HG03354 (cell line): ENCODE data around the gene DPYSL4.
A peak's percentile ranks its signal among the peaks of the same experiment; 100 is the strongest.
"Not testable (repeated sequence)": the region's sequence is repeated elsewhere in the genome, so short reads cannot be mapped to it uniquely, and the experiment has no call there.

ENCODE experiments used
- ATAC-seq: cut with Tn5 transposase; IDR thresholded peaks from one replicate; pipeline ENCODE4 v1.9.1; 2021; ENCODE audit warnings: mild to moderate bottlenecking; ENCODE audit not compliant: unreplicated experiment, poor library complexity, severe bottlenecking

The DPYSL4 gene

DNA sequence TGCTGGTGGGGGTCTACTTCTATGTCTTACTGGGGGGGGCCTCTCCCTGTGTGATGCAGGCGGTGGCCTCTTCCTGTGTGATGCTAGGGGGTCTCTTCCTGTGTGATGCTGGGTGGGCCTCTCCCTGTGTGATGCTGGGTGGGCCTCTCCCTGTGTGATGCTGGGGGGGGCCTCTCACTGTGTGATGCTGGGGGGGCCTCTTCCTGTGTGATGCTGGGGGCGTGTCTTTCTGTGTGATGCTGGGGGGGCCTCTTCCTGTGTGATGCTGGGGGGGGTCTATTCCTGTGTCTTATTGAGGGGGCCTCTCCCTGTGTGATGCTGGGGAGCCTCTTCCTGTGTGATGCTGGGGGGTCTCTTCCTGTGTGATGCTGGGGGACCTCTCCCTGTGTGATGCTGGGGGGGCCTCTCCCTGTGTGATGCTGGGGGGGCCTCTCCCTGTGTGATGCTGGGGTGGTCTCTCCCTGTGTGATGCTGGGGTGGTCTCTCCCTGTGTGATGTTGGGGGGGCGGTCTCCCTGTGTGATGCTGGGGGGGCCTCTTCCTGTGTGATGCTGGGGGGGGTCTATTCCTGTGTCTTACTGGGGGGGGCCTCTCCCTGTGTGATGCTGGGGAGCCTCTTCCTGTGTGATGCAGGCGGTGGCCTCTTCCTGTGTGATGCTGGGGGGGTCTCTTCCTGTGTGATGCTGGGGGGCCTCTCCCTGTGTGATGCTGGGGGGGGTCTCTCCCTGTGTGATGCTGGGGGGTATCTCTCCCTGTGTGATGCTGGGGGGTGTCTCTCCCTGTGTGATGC, 25.7 kb upstream of the DPYSL4 start:
- ATAC-seq = not testable (repeated sequence)

DNA sequence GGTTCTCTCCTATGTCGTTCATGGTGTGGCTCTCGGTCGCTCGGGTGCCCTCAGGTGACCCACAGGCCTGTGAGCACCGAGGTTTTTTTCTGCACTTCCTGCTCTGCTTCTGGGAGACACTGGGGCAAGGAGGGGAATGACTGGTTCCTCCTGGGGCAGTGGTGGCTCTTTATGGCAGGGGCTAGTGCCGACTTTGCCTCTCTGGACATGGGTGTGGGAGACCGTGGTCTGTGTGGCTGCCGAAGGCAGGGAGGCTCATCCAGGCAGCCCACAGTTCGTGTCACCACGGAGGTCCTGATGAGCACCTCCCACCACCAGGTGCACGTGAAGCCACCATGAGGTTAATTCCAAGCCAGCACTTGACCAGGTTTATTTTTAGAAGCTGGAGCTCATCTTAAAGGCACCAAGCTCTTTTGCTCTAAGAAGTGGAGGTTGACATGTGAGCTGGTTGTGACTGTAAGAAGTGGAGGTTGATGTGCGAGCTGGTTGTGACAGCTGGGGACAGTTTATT, 24.7 kb upstream of the DPYSL4 start:
- ATAC-seq = peak; percentile 41

DNA sequence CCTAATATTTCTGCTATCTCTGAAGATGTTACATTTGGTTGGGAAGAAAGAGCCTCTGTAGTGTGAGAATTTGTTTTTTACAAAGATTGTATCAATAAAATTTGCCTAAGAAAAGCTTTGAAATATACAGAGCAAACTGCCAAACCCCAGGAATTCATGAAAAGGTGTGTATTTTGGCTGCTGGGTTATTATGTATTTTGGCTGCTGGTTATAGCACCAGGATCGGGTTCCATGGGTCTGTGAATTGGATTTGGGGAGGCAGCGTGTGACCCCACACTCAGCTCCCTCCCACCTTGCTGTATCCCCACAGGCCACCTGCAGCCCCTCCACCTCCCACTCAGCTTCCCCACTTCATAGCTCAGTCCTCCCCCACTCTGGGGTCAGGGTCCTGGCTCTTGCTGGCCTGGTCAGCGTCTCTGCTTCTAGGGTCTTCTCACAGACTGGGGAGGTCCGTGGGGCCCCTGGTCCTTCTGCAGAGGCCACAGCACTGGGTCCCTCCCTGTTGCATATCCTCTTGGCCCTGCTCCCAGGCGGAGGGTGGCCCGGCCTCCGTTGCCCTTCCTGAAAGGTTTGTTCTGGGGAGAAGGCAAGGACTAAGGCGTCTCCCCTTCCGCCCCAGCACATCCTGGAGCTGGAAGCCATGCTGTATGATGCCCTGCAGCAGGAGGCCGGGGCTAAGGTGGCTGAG, 24.0 kb upstream of the DPYSL4 start:
- ATAC-seq = no peak

DNA sequence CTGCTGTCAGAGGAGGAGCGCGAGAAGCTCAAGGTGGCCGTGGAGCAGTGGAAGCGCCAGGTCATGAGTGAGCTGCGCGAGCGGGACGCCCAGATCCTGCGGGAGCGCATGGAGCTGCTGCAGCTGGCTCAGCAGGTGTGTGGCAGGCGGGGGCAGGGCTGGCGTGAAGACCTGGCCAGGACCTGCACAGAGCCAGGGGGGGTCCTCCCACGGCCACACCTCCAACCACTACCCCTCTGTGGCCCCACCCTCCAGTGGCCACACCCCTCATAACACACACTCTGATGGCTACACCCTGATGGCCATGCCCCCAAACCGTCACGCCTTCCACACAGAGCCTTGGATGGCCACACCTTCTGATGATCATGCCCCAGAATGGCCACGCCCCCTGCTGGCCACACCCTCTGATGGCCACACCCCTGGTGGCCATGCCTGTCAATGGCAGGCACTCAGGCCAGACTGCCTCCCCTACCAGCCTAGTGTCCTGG, 23.4 kb upstream of the DPYSL4 start:
- peak; percentile 85 for ATAC-seq

DNA sequence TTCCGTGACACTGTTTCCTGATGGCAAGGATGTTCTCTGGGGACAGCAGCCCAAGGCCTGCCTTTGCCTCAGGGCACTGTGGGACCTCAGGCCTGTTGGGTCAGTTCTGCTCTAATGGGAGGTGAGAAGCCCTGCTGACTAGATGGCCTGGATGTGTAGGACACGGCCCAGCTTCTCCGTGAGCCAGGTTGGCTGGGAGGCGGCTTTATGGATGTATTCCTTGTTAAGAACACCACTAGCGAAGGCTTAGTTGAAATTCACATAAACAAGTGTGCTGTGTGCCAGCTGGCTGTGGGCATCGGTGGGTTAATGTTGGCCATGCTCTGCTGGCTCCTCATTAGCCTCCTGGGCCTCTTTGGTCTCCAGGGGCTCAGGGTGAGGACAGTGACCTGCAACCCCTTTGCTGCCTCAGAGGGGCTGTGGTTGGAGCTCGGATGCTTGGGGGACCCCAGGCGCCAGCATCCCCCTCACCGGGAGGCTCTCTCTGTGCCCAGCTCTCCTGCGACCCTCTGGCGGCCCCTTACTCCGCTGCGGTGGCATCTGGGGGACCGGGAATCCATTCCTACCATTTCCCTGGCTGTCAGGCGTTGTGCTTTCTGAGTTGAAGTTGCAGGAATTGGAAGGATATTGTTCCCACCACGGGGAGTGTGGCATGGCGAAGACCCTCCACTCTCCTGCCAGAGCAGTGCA, 22.8 kb upstream of the DPYSL4 start:
- ATAC-seq = no peak

DNA sequence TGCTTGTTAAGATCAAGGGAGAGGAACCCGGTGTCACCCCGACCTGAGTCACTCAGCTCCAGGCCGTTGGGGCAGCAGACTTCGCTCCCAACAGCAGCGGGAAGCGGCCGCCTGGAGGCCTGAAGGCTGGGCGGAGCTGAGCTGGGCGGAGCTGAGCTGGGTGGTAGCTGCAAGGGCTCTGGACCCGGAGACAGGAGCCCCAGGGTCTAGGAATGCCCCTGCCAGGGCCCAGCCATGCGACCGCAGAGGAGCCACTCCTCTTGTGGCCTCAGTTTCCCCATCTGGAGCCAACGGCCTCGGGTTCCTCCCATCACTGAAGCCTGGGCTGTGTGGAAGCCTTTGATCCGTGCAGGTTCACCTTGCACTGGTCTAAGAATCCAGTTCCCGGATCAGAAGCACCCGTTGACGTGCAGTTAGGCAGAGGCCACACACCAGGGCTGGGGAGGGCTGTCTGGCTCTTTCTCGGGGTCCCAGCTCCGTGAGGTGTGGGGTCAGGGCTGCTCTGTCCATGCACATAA, 21.9 kb upstream of the DPYSL4 start:
- ATAC-seq = no peak

DNA sequence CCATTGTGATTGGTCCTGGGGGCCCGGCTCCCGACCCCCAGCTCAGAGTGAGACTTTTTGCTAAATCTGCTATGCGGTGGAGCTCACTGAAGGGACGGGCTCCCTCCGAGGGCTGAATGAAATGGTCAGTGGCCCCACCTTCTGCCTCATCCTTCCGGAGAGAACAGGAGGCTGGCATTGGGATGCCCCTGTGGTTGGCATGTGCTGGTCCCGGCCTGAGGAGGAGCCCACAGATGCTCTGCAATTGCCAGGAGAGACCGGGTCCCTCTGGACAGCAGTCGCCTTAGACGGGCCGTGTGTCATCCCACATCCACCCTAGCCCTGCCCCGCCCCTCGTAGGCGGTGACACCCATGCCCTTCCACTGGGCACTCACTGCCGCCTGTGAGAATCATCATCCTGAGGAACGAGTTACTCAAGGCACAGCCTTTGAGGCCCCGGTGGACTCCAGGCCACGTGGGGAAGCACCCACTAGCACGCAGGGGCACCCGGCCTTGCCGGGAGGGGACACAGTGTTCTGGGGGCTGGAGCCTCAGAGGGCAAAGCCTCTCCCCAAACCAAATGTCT, 21.2 kb upstream of the DPYSL4 start:
- ATAC-seq = no peak

DNA sequence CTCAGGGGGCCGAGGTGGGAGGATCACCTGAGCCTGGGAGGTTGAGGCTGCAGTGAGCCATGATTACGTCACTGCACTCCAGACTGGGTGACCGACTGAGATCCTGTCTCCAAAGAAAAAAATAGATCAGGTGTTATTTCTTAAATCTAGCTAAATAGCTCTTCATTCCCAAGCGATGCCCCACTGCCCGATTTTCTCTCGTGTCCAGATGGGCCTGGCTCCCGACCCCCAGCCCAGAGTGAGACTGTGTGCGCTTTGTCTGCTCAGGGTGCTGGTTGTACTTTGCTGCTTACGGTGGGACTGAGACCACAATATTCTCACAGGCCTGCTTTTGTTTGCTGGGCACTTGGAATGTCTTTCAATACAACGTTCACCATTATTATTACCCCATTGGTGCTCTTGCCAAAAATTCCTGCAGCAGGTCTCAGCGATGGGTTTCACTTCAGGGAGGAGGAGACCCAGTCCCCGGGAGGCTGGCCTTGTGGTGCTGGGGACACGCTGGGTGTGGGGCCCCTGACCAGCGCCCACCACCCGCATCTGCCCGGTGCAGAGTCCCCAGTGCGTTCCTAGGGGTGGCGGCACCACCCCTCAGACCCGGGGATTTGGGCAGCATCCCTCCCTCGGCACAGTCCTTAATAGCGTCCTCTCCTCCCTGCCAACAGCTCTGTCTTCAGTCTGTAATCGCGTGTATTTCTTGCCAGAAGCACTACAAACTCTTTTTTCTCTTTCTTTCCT, 20.4 kb upstream of the DPYSL4 start:
- no peak for ATAC-seq

DNA sequence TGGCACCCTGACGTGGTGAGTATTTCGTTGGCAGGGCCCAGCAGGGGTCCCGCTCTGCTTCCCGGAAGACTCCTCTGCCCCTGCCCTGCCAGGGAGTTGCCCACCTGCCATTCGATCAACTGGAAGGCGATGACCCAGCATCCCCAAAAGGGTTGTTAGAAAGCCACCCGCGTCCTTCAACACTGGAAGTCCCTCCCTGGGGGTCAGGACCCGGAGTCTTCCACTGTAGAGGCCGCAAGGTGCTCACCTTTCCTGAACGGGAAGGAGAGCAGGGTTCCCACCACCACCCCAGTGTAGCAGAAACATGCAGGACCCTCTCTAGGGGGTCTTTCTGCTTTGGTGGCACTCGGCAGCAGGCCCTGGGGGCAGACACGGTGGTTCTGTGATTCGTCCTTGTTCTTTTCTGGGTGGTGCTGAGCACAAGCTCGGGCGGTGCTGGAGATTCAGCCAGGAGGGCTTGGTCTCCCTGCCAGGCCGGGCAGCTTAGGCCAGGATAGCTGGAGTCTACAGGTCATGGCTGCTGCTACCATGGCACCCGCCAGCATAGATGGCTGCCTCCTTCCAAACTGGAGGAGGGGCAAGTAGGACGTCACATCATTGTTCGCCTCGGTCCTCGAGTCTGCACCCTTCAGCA, 19.6 kb upstream of the DPYSL4 start:
- no peak for ATAC-seq

DNA sequence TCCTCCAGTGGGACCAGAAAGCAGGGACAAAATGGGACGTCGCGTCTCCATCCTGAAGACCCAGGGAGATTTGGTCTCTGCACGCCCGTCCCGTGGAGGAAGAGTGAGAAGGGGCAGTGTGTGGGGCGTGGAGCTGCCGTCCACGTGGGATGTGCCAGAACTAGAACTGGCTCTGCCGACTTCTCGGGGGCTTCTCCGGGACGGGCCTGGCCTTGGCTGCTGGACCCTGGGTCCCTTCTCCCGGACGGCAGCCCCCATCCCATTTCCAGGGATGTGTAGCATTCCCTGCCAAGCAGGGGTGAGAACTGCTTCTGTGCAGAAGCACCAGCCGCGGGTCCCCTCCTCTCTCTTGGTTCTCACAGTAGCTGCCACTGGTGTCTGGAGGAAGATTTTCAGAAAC, 18.8 kb upstream of the DPYSL4 start:
- no peak for ATAC-seq

DNA sequence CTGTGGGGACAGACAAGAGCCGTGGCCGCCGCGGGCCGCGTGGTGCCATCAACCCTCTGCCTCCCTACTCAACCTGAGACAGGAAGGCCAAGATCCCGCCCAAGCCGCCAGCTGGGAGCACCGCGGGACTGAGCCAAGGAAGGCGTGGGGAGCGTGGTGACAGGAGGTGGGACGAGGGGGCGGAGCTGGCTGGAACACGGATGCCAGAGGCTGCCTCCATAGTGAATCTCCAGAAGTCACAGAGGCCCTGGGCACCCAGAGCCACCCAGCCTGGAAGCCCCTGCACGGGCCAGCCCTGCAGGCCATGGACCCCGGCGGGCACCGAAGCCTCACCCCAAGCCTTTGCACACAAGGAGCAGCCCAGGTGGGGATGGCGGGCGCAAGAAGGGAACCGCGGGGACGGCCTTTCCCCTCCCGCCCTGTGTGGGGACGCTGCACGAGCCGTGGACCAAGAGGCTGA, 18.1 kb upstream of the DPYSL4 start:
- no peak for ATAC-seq

DNA sequence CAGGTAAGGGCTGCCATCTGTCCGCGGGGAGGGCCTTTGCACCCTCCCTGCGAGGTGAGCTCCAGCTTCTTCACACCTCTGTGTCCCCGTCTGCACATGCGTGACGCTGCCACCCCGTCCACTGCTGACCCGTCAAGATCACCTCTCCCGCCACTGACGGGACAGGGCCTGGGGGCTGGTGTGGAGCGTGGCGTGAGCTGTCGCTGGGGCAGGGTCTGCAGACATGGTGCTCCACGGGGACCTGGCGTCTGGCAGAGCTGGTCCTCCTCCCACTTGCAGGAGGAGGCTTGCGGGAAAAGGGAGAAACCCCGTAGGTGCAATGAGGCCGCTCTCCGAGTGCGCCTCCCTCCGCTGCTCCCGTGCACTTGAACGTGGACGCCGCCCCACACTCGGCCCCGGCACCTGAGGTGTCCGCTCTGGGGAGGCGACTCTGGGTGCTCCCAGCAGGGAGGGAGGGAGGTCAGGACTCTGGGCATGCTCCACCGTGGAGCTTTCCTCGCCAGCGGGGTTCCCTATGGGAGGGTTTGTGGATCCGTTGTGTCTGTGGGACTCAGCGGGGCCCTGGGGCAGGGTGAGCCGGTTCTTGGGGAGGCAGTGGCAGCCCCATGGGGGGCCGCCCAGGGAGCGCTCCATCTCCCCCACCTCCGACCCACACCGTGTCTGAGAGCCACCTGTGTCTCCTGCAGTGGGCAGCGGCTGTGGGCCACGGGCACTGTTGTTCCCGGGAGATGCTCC, 17.6 kb upstream of the DPYSL4 start:
- no peak for ATAC-seq

DNA sequence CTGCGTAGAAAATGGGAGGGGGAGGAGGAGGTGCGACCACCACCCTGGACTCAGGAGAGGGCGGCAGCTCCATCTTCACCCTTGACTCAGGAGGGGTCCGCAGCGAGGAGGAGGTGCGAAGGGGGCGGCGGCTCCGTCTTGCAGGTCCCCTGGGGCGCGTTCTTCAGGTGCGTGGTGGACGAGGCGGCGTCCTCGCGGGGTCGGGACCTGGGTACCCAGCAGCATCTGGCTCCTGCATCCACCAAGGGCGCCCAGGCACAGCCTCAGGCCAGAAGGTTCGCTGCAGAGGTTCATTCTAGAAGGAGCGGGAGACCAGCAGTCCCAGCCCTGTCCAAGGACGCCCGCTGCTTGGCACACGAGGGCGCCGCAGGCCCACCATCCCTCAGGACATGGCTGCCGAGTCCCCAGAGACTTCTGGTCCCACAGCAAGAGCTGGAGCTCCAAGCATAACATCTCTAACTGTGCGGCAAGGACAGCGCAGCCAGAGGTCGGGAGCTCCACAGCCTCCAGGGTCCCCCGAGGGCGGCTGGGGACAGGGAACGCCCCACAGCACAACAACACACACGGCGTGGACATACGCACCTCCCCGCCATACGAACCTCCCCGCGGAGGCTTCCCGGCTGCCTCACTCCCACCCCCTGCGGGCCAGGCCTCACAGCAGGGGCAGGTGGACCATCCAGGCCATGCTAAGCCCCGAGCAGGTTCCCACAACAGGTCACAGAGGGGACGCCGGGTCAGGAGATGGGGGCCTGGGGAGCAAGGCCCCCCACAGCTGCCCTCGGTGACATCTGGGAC, 16.8 kb upstream of the DPYSL4 start:
- ATAC-seq = no peak

DNA sequence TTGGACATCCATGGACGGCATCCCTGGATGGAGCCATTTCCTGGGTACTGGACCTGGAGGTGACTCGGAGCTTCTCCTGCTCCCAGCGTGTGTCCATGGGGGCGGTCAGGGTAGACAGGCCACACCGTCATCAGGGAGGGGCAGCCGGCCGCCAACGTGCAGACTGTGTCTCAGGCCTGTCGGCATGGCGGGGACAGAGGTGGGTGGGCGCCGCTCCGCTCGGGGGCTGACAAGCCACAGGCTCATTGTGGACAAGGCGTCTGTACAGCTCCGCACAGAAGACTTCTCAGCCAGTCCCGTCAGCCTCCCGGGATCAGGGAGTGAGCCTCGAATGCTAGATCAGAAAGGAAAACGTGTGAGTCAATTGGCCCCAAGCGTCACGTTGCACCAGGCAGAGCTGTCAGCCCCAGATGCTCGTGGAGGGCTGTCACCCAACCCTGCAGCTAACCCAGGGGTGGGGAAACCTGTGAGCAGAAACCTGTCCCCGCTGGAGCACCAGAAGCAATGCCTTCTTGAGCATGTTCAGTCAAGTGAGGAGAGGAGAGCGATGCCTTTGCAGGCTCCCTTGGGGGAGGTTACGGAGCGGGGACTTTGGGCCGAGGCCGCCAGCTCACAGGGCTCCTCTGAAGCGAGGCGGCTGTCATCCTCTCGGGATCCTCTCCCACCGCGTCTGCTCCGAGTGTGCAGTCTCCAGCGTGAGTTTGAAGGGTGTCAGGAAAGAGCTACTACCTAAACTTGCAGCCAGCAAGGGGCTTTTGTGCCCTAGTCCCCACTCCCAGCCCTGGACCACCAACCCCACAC, 16.0 kb upstream of the DPYSL4 start:
- no peak for ATAC-seq

DNA sequence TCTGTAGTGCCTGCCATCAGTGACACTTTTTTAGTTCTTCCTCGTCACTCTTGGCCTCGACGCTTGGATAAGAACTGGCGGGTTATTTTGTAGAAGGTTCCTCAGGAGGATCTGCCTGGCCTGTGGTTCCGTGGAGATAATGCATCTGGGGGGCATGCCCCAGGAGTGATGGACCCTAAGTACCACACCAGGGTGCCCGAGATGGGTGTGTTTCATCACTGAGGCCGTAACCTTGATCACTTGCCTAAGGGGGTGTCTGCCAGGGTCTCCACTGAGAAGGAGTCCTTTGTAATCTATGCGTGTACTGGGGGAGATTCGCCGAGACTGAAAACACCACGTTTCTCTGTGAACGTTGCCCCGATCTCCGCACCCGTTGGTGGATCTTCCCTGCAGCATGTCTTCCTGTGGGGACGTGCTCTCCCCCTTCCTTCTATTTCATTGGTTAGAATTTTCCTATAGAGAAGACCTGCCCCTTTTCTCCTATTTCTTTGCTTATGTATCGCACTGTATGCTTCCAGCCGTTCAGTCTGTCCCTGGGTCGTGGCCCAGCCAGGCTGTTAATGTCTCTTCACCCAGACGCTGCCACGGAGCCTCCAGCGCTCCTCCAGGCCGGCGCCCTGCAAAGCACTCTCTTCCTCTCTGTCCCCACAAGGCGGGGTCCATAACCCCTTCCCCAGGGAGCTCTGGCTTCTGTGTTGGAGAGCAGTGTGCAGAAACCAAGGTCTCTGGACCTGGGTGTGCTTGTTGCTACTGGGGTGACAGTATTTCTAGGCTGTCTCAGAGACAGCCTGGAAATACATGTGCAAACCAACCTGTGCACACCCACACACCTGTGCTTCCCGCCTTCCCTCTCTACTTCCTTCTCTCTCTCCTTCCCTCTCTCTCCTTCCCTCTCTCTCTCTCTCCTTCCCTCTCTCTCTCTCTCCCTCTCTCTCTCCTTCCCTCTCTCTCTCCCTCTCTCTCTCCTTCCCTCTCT, 14.4 kb upstream of the DPYSL4 start:
- no peak for ATAC-seq
